ENCODE data around the gene EXOC3. TPM values are rescaled to one million over a fixed set of nuclear protein-coding genes. Genes with fewer than 3 reads are reported as not detected.
"Not testable (repeated sequence)": the region's sequence is repeated elsewhere in the genome, so short reads cannot be mapped to it uniquely, and the experiment has no call there.

The EXOC3 gene
- total RNA-seq, 1 donor from 2014 or later = 72.1 TPM

DNA sequence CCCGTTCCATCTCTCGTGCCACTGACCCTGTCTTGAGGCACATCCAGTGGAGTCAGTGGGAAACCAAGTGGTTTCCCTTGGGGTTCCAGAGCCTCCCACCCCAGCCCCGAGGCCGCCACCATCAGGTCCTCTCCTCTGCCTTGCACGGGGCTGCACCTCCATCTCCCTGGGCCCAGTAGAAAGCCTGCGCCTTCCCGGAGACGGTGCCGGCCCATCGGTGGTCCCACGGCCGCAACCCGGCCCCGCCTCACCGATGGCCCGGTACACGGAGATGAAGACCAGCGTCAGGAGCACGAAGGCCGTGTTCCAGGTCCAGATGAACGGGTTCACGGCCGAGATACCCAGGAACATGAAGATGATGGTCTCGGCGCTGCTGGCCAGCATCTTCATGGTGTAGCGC, 40.0 kb downstream of the EXOC3 start:
- intact Hi-C loops (cut with micrococcal nuclease) = no loop called here

DNA sequence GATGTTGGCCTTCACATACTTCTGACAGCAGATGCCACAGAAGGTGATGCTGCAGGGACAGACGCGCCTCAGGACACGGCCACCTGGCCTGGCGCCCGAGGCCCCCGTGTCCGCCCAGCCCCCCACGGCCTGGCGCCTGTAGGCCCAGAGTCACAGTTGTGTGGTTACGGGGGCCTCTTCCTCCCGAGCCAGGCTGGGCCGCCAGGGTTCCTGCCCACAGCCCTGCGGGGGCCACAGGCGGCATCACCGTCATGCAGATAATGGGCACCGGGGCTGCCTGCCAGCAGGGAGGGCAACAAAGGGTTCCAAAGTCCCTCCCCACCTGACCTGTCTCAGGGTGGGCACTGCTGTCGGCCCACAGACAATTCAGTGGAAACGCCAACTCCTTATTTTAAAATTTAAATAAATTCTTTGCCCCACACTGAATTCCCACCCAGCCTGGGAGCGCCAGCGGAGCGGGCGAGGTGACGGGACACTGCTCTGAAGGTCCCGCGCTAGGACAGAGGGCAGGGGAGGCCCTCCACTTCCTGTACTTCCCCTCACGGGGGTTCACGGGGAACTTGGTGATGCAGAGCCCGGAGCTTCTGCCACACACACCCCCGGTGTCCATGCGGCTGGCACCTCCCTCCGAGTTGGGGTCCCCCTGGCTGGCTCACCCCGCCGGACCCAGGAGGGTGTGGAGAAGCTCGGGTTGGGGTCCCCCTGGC, 40.6 kb downstream of the EXOC3 start:
- intact Hi-C loops (cut with micrococcal nuclease) = no loop called here

DNA sequence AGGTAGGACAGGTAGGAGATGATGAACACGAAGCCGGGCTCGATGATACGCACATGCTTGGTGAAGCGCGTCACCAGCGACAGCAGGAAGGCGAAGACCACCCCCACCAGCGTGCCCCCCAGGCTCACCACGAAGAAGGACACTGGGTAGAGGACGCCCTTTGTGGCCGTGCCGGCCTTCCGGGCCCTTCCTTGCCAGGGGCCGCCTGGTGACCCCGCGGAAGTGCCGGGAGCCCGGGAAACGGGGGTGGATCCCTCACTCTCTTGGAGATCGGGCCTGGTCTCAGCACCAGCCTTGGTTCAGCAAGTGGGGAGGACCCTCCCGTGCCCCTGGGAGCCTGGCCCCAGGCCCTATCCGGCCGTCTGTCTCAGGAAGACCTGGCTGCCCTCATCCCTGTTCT, 41.6 kb downstream of the EXOC3 start:
- intact Hi-C loops (cut with micrococcal nuclease) = no loop called here

DNA sequence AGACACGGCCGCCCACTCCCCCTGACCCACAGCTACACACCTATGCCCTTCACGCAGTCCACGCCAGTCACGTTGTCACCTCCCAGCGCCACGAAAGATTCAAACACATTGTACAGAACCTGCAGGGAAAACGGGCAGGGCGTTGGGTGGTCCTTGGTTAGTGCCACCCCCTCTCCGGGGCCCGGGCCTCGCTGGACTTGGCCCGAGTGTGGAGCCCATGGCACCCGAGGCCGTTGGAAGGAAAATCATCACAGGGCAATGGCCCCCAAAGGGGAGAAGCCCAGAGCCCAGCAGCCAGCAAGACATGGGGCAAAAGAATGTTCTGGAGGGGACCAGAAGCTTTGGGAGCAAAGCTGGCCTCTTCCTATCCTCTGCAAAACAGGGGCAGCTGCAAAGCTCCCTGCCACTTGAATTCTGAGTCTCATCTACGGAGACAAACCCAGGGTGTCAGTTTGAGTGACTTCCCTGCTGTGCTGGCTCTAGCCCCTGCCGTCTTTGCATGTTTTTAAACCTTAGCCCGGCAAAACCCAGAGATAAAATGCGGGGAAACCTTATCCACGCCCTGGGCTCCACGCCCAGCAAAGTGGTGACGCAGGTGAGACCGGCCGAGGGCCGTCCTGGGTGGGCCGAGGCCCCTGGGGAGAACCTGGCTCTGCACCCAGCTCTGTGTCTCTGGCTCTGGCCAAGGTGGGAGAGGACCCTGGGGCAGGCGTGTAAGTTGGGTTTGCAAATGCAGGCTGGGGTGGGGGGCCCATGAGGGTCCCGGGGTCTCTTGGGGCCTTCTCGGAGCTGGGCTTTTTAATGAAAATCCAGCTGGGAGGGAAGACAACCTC, 42.4 kb downstream of the EXOC3 start:
- intact Hi-C loops (cut with micrococcal nuclease) = no loop called here

DNA sequence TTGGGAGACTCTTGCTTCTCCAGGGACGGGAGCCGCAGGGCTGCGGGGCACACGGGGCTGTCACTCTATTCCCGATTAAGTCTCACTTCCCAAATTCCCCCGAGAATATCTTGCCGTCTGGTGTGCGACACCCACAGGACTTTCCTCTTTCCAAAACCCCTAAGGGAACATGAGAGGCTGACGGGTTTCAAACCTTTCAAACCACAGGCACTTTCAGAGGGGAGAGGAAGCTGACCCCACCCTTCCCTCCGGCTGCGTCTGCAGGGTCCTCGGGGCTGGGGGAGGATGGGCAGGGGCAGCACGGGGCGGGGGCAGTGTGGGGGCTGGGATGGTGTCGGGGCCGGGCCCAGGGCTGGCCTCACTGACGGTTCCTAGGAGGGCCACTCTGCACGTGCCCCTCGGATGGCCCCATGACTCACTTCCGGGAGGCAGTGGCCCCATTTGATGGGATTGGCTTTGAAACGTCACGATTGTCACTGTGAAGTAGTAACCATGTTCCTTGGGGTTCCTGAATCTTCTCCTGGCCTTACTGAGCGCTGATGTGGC, 43.0 kb downstream of the EXOC3 start:
- intact Hi-C loops (cut with micrococcal nuclease) = no loop called here

DNA sequence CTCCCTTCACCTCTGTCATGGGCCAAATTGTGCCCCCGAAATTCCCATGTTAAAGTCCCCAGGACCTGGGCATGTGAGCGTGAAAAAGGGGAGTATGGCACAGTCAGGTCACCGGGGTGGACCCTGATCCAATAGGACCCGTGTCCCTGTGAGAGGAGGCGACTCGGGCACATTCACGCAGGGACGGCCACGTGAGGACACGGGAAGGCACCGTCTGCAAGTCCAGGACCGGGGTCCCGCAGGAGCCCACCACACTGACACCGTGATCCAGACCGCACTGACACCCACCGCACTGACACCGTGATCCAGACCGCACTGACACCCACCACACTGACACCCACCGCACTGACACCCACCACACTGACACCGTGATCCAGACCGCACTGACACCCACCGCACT, 43.6 kb downstream of the EXOC3 start:
- intact Hi-C loops (cut with micrococcal nuclease) = not testable (repeated sequence)

DNA sequence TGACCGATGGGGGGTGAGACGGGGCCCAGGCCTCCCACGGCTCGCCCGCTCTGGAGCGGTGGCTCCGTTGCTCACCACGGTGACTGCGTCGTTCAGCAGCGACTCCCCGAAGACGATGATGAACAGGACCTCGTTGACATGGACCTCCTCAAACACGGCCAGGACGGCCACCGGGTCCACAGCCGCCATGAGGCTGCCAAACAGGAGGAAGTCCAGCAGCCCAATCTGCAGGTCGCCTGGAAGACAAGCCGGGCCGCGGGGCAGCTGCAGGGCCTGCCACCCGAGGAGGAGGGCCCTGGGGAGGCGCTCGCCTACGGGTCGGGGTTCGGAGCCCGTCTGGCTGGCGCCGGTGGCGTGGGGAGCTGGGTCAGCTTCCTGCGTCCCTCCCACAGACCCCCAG, 45.3 kb downstream of the EXOC3 start:
- intact Hi-C loops (cut with micrococcal nuclease) = no loop called here

DNA sequence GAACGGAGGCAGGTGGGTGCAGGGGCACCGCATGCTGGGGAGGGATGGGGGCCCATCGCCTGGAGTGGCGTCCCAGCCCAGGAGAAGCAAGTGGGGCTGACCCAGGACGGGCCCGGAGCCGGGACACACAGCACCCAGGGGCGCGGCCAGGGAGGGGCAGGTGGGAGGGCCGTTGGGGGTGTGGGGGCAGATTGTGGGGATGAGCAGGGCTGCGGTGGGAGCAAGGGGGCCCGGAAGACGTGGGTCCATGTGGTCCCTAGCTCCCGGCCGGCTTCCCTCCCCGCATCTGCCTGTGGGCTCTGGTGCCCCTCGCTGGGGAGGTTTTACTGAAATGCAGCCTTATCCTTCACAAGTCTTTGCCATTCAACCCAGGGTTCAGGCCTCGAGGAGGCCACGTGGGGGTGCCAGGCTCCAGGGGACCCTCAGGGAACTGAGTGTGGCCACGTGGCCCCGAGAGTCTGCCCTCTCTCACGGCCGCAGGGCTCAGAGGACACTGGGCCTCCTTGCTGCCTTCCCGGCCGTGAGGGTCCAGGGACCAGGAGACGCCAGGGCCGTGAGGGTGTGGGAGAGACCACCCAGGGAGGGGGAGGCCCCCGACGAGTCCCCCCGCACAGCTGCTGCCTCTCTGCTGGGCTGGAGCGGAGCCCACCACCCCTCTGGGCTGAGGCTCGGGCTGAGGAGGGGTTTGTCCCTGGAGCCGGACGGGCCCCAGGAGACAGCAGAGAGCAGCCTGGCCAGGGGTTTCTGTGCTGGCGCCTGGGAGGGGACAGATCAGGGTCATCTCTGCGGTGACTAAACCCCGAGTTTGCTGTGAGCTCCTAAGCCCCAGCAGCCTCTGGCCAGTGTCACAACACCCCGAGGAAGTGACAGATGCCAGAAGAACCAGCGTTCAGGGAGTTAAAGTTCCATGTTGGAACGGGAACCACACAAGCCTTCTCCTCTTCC, 46.0 kb downstream of the EXOC3 start:
- intact Hi-C loops (cut with micrococcal nuclease) = no loop called here

DNA sequence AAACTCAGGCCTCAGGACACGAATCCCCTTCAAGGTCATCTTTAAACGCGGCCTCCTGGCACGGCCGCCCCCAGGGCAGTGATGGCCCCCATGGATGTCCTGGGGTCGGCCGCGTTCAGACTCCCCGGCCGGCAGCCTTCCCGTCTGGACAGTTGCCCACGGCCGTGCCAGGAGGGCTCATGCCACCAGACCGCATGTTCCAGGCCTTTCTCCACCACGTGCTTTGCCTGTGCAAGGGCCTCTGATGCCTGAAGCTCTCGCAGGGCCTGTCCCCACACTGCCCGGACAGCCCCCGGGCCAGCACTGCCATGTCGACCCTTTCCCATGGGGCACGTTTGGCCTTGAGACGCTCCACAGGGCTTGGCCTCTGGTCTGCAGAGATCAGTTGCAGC, 46.7 kb downstream of the EXOC3 start:
- intact Hi-C loops (cut with micrococcal nuclease) = no loop called here

DNA sequence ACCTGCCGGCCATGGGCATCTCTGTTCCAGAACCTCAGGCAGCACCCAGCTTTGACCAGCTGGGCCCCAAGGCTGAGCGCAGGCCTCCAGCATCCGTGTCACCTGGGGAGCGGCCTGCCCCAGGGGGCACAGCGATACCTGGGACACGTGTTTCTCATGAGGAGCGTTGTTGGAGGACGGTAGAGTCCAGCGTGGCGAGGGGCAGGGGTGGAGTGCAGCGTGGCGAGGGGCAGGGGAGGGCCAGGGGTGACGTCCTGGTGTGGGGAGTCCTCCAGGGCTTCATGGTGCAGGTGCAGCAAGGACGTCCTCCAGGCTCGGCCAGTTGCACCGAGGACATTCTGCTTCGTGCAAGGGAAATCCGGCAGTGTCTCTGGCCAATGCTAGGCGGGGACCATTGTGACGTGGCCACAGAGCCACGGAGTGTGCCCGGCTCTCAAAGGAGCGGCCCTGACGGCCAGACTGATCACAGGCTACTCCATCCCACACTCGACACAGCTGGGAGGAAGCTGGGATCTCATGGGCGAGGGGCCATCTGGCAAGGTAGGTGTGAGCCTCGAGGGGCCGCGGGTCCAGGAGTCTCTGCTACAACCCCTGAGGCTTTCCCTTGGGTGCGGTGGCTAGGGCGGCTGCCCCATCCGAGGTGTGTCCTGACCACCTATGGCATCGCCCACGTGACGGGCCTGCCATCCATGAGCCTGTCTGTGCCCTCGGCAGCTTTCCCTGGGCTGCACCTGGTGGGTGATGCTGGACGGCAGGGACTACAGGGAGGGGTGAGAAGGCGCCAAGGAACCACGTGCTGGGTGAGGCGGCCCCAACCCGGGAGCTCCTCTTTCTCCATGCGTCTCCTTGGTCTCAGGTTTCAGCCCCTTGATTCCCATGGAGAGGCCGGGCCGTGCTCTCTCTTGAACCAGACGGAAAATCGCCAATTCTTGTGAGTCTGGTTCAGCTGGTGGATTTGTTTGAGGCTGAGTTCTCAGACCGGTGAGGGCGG, 47.4 kb downstream of the EXOC3 start:
- intact Hi-C loops (cut with micrococcal nuclease) = no loop called here

DNA sequence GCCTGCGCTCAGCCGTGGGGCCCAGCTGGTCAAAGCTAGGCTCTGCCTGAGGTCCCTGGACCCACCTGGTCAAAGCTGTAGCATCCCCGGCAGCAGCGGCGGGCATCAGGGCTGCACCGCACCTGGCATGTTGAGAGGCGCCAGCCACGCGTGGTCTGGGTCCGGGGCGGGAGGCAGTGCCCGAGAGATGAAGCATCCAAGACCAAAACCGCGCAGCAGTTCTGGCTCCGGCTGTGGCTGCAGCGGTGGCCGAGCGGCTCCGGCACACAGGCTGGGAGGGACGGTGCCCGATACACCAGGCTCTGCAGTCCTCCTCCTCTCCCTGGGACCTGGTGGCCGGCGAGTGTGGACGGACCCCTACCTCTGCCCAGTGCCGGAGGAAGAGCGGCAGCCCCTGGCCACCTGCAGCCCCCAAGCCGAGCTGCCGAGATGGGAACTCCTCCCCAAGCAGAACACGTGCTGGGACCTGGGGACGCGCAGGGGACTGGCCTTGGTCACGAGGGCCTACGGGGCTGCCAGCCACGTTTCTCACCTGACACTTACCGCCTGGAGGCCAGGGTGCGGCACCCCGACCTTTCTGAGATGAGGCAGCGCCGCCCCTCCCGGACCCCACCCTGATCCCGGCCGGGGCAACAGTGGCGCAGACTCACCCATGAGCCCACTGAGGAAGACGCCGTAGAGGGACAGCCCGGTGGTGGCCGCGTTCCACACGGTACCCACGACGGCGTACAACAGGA, 48.3 kb downstream of the EXOC3 start:
- intact Hi-C loops (cut with micrococcal nuclease) = no loop called here

DNA sequence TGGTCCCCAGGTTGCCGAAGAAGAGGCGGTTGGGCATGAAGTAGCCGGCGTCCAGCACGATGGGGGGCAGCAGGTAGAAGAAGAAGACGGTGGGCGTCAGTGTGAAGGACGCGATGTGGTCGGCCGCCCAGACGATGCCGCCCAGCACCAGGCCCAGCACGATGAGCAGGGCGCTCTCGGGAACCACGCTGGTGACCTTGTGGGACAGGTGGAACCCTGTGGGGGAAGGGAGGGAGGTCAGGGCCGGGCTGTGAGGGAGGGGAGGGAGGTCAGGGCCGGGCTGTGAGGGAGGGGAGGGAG, 48.8 kb downstream of the EXOC3 start:
- intact Hi-C loops (cut with micrococcal nuclease) = no loop called here

DNA sequence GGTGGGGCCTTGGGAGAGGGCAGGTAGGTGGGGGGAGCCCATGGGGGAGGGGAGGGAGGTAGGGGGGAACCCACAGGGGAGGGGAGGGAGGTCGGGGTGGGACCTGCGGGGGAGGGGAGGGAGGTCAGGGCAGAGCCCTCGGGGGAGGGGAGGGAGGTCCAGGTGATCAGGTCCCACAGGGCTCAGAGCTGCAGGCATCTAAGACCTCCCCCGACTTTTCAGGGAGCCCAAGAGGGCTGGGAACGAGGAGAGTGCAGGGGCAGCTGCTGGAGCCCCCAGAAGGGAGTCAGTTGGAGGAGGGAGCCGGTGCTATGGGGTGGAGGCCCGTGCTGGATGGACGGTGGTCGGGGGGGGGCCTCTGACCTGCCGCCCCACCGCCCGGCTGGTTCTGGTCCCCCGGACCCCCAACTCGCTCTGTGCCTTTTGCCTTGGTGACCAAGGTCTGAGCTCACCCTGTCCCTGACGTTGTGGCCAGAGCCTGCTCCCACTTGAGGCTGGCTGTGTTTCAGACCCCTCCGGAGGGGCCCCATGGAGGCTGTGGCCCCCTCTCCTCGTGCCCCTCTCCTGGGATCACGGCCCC, 49.4 kb downstream of the EXOC3 start:
- intact Hi-C loops (cut with micrococcal nuclease) = no loop called here

DNA sequence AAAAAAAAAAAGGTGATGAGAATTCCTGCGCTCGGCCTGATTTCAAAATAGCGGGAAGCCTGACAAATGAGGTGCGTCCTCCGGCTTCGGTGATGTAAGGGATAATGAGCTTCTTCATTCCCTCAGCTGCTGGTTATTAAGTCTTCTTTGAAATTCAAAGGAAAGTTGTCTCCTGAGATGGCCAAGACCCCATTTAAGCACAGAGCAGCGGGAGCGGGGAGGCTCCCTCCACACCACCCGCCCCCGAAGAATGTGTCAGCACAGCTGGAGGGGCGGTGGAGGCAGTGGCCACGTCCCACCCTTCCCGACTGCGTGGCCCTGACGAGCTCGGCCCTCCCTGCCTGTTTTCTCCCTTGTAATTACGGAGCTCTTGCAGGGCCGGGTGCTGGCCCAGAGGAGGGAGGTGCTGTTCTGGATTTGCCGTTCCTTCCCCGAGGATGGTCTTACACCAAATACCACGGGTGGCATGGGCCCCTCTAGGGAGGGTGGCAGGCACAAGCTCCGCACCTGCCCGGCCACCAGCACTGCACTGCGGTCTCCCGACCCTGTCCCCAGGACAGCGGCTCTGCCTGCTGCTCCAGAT, 50.2 kb downstream of the EXOC3 start:
- intact Hi-C loops (cut with micrococcal nuclease) = no loop called here

DNA sequence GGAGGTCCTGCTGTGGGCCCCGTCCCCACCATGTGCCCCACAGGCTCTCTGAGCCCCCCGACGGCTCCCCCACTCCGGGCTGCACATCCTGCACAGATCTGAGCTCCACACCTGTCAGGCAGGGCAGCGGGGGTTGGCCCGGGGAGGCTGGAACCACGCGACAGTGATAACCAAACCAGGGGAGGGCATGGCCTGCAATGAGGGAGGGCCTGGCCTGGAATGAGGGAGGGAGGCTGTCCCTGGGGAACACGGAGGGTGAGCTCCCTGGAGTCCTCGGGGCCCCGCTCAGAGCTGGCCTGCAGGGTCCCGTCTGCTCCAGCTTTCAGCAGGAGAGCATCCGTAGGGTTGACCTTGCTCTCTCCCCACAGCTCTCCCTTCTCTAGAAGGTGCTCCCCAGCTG, 50.8 kb downstream of the EXOC3 start:
- intact Hi-C loops (cut with micrococcal nuclease) = no loop called here

DNA sequence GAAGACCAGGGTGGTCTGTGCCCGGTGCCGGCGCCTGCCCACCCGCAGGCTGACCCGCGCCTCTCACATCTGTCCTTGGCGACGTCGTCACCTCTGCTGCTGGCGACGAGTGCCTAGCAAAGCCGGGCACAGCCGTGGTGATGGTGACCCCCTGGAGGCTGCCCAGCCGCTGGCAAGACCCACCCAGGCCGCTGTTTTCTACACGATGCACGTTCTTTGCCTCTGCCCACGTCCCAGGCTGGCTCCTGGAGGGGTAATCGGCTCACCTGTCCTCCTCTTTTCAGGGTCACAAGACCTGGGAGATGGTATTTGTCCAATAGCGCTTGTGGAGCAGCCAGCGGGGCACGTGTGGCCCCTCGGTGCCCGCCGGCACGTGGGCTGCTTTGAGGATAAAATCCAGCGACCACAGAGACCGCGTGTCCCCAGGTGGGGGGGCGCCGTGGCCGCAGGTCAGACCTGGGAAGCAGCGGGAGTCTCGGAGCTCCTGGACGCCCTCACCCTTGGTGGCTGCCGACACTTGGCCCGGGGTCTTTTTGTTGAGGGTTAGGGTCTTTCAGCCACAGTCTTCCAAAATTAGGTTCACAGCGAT, 51.8 kb downstream of the EXOC3 start:
- intact Hi-C loops (cut with micrococcal nuclease) = no loop called here

DNA sequence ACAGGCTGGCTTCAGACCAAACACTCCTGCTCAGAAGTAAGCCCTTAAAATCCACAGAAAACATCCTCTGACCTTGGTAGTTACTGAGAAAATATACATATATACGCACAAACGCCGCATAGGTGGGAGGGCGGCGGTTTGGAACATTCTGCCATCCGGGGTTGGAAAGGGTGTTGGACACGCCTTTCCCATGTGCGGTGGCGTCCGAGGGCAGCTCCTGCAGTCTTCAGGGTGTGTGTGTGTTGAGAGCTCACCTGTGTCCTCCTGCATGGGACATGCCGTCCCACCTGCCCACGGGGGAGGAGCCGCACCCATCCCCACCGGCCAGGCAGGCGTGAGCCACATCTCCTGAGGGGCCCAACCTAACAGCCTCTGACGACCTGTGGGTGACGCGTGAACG, 53.1 kb downstream of the EXOC3 start:
- intact Hi-C loops (cut with micrococcal nuclease) = no loop called here

DNA sequence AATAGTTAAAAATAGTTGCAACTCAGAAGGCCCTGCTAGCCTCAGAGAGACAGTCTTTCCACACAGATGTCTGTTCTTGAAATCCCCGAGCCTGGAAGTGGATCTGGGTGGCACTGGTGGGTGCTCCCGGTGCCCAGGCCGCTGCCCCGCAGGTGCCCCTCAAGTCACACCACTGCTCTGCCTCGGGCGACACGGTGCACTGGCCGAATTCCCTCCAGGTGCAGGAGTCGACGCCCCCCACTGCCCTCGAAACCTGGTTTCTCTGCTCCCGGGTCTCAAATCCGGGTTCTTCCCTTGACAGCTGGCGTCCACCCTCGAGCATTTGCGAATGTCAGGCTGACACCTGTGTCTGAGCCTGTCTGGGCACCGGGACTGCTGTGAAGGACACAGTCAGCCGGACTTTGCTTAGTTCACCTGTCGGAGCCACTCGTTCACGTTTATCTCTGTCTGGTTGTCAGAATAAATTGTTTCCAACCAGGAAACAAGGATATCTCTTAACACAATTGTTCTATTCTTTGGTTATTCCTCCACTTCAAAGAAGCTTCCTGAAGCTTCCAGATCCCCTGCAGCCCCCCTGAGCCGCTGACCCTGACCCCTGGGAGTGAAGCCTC, 54.2 kb downstream of the EXOC3 start:
- intact Hi-C loops (cut with micrococcal nuclease) = no loop called here
